Measurements from ENCODE around the gene IFNA16.
"Not testable (repeated sequence)": the region's sequence is repeated elsewhere in the genome, so short reads cannot be mapped to it uniquely, and the experiment has no call there.

IFNA16 gene

DNA sequence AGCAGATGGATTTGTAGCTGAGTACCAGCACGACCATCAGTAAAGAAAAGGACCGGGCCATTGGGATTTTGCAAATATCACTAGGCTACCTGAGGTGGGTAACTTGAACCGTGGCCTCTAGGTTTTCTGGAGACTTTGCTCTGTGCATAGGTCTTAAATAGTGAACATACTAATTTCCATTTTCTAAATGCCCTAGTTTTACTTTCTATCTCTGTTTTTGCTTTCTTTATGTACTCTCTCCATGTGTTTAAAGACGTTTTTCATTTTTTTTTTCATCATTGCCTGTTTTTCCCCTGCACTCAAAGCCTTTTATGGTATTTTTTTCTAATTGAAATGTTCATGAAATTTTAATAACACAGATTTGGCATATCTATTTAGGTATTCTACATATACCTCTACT lies 15.0 kb downstream of the IFNA16 start, which contains the start of gene IFNA7:
Gene IFNA7, minus strand, starts transcription at position 101 of the 400 bp plus-strand sequence. Its CDS starts 40 bp downstream, at position 61.
- not testable (repeated sequence) for DNase-seq

GRCh38 chr9:21194867-21195776 lies 22.0 kb downstream of the IFNA16 start:
- peak in 7 of 56 donors; percentile 3 to 59 (median 9) for DNase-seq

DNA sequence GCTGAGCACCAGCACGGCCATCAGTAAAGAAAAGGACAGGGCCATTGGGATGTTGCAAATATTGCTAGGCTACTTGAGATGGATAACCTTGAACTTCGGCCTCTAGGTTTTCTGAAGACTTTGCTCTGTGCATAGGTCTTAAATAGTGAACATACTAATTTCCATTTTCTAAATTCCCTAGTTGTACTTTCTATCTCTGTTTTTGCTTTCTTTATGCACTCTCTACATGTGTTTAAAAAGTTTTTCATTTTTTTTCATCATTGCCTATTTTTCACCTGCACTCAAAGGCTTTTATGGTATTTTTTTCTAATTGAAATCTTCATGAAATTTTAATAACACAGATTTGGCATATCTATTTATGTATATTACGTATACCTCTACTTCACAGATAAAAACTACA lies 29.6 kb downstream of the IFNA16 start, which contains the start of gene IFNA4:
Gene IFNA4, minus strand, starts transcription at position 101 of the 400 bp plus-strand sequence. Its CDS starts 56 bp downstream, at position 45.
- not testable (repeated sequence) for DNase-seq

DNA sequence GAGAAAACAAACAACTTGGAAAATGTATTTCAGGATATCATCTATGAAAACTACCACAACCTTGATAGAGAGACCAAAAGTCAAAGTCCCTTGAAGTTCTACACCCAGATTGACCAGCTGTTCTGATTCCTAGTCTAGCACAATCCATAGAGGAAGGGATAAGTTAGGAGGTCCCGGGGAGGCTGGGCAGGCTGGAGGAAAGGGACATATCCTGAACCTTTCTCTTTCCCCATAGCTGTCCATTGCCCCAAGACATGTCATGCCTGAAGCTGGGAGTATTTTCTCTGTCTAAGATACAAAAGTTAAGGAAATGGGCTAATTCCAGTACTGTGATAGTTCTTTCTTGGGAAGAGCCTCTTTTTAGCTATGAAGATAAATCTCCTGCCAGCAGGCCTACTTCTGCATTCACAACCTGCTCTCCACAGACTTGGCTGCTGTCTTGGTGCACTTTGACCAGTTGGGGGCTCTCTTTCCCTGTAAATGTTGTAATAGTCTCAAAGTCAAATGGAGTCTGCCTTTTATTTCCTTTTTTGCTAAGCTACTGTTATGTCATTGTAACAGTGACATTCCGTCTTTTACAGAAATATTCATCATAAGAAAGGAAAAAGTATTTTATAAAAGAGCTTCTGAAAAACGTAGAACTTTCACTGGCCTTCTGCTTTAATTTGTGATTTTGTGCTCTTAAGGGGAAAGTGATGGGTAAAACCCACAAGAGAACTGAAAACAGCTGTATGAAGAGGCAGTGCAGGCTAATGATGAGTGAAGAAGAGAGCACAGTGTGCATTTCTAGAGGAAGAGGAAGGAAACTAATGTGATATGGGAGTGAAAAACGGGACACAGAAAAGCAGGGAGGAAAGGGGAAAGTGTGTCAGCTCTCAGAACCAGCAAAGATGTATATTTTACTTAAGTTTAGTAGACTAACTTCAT lies 34.0 kb downstream of the IFNA16 start:
- peak in 3 of 56 donors; percentile 1 to 7 (median 2) for DNase-seq

DNA sequence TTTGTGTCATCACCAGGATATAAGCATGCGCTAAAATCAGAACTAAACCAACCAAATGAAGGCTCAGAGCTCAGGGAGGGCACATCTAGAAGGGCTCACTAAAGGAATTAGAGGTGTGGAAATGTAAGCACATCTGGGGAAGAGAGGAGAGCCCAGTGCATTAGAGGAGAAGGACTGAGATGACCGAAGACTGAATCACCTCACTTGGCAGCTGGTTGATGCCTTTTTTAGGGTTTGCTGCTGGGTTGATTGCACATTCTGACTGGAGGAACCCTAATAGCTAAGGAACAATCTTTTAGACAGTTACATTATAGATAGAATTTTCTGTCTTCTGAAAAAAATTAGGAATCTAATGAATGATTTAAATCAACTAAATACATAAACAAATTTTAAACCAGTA lies 42.4 kb downstream of the IFNA16 start:
- DNase-seq = no peak

GRCh38 chr9:21172156-21172555 lies 45.0 kb downstream of the IFNA16 start:
- DNase-seq = no peak

DNA sequence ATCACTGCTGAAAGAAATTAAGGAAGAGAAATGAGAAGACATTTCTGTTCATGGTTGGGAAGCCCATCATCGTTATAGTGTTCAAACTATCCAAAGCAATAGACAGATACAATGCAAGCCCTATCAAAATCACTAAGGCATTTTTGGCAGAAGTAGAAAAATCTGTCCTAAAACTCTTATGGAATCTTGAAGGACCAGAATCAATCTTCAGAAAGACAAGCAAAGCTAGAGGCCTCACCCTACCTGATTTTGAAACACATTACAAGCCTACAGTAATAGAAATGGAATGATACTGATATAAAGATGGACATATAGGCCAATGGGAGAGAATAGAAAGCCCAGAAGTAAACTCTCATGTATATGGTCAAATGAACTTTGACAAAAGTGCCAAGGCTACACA lies 45.8 kb downstream of the IFNA16 start:
- no peak for DNase-seq

DNA sequence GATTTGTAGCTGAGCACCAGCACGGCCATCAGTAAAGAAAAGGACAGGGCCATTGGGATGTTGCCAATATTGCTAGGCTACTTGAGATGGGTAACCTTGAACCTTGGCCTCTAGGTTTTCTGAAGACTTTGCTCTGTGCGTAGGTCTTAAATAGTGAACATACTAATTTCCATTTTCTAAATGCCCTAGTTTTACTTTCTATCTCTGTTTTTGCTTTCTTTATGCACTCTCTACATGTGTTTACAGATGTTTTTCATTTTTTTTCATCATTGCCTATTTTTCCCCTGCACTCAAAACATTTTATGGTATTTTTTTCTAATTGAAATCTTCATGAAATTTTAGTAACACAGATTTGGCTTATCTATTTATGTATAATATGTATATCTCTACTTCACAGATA lies 50.6 kb downstream of the IFNA16 start, which contains the start of gene IFNA21:
Gene IFNA21, minus strand, starts transcription at position 101 of the 400 bp plus-strand sequence. Its CDS starts 48 bp downstream, at position 53.
- not testable (repeated sequence) for DNase-seq
